Activated T-helper 2 cell treated with anti-CD3 and anti-CD28 coated beads, Interferon-gamma antibody, Interleukin-2, Interleukin-4, amounts not matched to agents 10 μg/mL and 5 μg/mL and 100 μg/mL, durations not matched to agents 14 hours and 24 hours and 36 hours (primary cell): ENCODE measurements around the gene NKAIN1. TPM values are rescaled to one million over a fixed set of nuclear protein-coding genes. Genes with fewer than 3 reads are reported as not detected.
"Not testable (repeated sequence)": the region's sequence is repeated elsewhere in the genome, so short reads cannot be mapped to it uniquely, and the experiment has no call there.

Experiments used
- DNase-seq: peaks from one replicate; pipeline ENCODE4 v3.0.0; 2021; ENCODE audit warnings: low spot score
- H3K27ac Mint-ChIP-seq: one replicate; pipeline ENCODE4 v1.8.0; 2021; ENCODE audit warnings: mixed read lengths
- H3K27me3 Mint-ChIP-seq: one replicate; pipeline ENCODE4 v1.8.0; 2021; ENCODE audit warnings: low read depth, mixed read lengths
- H3K36me3 Mint-ChIP-seq: one replicate; pipeline ENCODE4 v1.8.0; 2021; ENCODE audit warnings: low read depth, mixed read lengths
- H3K4me1 Mint-ChIP-seq: one replicate; pipeline ENCODE4 v1.8.0; 2021; ENCODE audit warnings: low read depth, mixed read lengths
- H3K4me3 Mint-ChIP-seq: one replicate; pipeline ENCODE4 v1.8.0; 2021; ENCODE audit warnings: low read depth, mild to moderate bottlenecking, moderate library complexity, mixed read lengths
- H3K9me3 Mint-ChIP-seq: one replicate; pipeline ENCODE4 v1.8.0; 2021; ENCODE audit warnings: mixed read lengths
- intact Hi-C: fragments of 100-400 bp; cut with micrococcal nuclease; formaldehyde crosslinking; loops from one replicate; pipeline ENCODE4 v1.15.1; 2023
- total RNA-seq: library from RNA; stranded (reverse); gene quantifications from 2 replicates; pipeline ENCODE4 v1.2.3, GENCODE V29; 2022

The NKAIN1 gene
- total RNA-seq, result 0.07 TPM in 1 of 2 replicates, not detected in the other

DNA sequence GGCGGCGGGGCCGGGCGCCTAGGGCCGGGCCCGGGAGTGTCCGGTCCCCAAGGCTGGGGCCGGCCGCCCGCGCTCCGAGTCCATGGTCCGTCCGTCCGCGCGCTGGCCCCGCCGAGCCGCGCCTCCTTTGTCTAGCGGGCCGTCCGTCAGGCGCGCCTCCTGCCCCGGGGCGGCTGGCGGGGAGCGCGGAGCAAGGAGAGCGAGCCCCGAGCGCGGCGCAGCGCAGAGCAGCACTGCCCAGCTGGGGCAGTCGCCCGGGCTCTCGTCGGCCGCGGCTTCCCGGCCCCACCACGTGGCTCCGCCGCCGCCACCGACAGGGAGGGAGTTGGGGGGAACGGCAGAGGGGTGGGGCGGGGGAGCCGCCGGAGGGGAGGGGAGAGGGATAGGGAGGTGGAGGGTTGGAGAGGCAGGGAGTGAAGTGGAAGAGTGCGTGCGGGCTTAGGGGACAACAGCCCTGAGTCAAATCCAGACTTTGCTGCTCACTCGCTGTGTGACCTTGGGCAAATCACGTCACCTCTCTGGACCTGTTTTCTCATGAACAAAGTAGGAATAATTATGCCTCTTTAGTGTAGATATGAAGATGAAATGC is at the start of gene NKAIN1:
TSS of gene NKAIN1 (minus strand) at position 235 of the 589 bp plus-strand sequence. CDS start 340 bp downstream, outside the sequence.
- intact Hi-C loops, result no loop called here
- Mint-ChIP-seq H3K27ac (no peak within 1 kb of the TSS), H3K4me1 (peaks cover 11% of the 10 kb centered on the region), H3K4me3 (peak within 1 kb of the TSS; percentile 41), H3K27me3 (peaks cover 57% of the 10 kb centered on the region), H3K9me3 (no peaks in the 10 kb centered on the region), H3K36me3 (no peaks in the 10 kb centered on the region)
- DNase-seq, result no peak

DNA sequence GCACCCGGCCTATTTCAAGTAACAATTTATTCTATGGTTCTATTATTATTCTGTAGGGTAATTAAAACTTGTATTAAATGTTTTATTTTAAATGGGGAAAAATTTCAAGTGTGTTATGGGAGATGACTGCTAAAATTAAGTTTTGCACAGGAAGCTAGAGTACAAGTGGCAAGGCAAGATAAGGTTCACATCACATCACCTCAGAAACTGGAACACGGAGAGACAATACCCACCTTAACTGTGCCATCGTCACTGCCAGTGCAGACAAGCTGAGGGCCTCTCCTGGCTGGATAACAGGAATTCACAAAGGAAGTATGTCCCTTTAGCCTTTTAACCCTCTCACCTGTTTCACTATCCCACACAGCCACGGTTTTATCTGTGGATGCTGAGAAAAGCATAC is 49.3 kb upstream of the NKAIN1 start:
- Mint-ChIP-seq H3K4me1 (no peaks in the 10 kb centered on the region), H3K36me3 (peaks cover 77% of the 10 kb centered on the region), H3K4me3 (no peak overlapping the region), H3K9me3 (no peaks in the 10 kb centered on the region), H3K27ac (no peak overlapping the region), H3K27me3 (no peaks in the 10 kb centered on the region)
- no peak for DNase-seq
- intact Hi-C loops, result no loop called here

DNA sequence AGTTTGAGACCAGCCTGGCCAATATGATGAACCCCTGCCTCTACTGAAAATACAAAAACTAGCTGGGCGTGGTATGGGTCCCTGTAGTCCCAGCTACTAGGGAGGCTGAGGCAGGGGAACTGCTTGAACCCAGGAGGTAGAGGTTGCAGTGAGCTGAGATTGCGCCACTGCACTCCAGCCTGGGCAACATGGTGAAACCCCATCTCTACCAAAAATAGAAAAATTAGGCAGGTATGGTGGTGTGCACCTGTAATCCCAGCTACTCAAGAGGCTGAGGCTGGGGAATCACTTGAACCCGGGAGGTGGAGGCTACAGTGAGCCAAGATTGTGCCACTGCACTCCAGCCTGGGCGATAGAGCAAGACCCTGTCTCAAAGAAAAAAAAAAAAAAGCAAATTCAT is 48.1 kb upstream of the NKAIN1 start:
- DNase-seq, H3K27me3 Mint-ChIP-seq, H3K4me3 Mint-ChIP-seq, H3K9me3 Mint-ChIP-seq, H3K27ac Mint-ChIP-seq, H3K4me1 Mint-ChIP-seq, intact Hi-C loops: not testable (repeated sequence)
- peaks cover 76% of the 10 kb centered on the region for H3K36me3 Mint-ChIP-seq

DNA sequence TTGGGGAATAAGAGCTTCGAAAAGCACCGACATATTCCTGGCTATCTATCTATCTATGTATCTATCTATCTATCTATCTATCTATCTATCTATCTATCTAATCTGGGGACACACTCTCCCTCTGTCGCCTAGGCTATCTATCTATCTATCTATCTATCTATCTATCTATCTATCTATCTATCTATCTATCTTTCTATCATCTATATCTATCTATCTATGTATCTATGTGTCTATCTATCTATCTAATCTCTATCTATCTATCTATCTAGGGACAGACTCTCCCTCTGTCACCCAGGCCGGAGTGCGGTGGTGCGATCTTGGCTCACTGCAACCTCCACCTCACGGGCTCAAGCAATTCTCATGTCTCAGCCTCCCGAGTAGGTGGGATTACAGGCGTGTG is 42.7 kb upstream of the NKAIN1 start:
- peaks cover 79% of the 10 kb centered on the region for H3K36me3 Mint-ChIP-seq
- H3K27ac Mint-ChIP-seq, H3K27me3 Mint-ChIP-seq, DNase-seq, H3K9me3 Mint-ChIP-seq, intact Hi-C loops, H3K4me3 Mint-ChIP-seq, H3K4me1 Mint-ChIP-seq: not testable (repeated sequence)

DNA sequence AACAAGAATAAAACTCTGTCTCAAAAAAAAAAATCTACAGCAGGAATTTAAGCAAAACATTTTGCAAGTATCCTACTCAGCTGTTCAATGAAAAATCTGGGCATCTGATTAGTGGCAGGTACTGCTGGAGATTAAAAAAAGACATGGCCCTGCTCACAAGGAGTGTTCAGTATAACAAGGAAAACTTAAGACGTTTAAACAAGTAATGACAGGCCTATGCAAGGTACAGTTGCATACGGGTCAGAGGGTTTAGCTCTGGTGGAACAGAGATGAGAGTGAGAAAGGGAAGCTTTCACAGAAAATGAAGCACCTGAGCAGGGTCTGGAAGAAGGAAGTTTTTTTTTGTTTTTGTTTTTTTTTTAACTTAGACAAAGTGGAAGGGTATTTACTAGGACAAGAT is 33.9 kb upstream of the NKAIN1 start:
- Mint-ChIP-seq H3K9me3 (no peaks in the 10 kb centered on the region), H3K36me3 (peaks cover 66% of the 10 kb centered on the region), H3K4me3 (no peak overlapping the region), H3K27ac (no peak overlapping the region), H3K4me1 (peaks cover 6% of the 10 kb centered on the region), H3K27me3 (no peaks in the 10 kb centered on the region)
- DNase-seq, result no peak
- intact Hi-C loops, result no loop called here

DNA sequence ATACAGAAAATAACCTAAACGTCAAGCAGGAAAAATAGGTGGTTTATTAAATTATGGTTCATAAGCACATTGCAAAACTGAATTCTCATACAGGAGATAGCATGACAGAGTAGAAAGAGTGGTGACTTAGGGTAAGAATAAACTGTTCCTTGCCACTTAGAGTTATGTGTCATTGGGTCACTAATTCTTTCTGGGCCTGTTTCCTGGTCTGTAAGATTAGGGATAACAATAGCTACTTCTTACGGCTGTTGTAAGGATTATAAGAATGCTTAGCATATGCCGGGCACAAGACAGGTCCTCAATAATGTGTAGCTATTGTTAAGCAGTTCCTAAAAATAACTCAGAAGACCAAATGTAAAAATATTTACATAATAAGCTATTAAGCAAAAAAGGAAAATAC is 32.7 kb upstream of the NKAIN1 start:
- no peak for DNase-seq
- Mint-ChIP-seq H3K27ac (no peak overlapping the region), H3K9me3 (no peaks in the 10 kb centered on the region), H3K4me1 (peaks cover 6% of the 10 kb centered on the region), H3K27me3 (no peaks in the 10 kb centered on the region), H3K36me3 (peaks cover 64% of the 10 kb centered on the region), H3K4me3 (no peak overlapping the region)
- intact Hi-C loops, result no loop called here

DNA sequence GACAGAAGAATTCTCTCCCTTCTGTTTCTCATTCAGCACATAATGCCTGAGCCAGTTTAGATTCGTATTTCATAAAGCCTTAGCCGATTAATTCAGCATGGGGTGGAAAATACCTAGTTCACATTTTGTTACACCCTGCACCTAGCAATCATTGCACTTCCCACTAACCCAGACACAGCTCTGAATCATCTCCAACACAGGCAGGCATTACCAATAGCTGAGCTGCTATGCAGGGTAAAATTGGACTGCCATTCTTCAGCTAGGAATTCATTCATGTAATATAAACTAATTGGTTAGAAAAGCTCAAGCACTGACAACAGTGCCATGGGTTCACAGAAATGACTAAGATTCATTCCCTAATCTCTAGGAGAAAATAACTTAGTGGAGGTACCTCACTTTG is 26.9 kb upstream of the NKAIN1 start:
- Mint-ChIP-seq H3K36me3 (peaks cover 62% of the 10 kb centered on the region), H3K9me3 (no peaks in the 10 kb centered on the region), H3K27ac (no peak overlapping the region), H3K4me3 (no peak overlapping the region), H3K27me3 (no peaks in the 10 kb centered on the region), H3K4me1 (no peaks in the 10 kb centered on the region)
- no peak for DNase-seq
- intact Hi-C loops, result no loop called here

DNA sequence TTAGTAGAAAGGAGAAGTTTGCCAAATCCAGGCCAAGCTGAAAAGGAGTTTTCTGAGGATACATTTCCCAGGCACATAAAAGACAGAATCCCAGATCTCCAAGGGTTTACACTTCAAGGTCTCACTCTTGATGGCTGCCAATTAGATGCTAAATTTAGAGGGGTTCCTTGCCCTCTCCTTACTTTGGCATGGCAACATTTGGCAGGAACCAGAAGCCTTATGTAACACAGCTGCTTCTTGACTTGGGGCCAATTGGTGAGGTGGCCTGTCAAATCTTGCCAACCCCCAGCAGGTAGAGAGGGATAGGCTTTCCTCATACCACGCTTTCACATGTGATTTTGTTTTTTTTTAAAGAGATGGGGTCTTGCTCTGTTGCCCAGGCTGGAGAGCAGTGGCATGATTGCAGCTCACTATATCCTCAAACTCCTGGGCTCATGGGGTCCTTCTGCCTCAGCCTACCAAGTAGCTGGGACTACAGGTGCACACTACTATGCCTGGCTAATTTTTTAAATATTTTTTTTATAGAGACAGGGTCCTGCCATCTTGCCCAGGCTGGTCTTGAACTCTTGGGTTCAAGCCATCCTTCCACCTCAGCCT is 25.2 kb upstream of the NKAIN1 start:
- H3K27me3 Mint-ChIP-seq, result no peaks in the 10 kb centered on the region
- no peak overlapping the region for H3K4me3 Mint-ChIP-seq
- H3K9me3 Mint-ChIP-seq, result no peaks in the 10 kb centered on the region
- no peak for DNase-seq
- H3K36me3 Mint-ChIP-seq, result peaks cover 58% of the 10 kb centered on the region
- no peaks in the 10 kb centered on the region for H3K4me1 Mint-ChIP-seq
- intact Hi-C loops, result no loop called here
- no peak overlapping the region for H3K27ac Mint-ChIP-seq

DNA sequence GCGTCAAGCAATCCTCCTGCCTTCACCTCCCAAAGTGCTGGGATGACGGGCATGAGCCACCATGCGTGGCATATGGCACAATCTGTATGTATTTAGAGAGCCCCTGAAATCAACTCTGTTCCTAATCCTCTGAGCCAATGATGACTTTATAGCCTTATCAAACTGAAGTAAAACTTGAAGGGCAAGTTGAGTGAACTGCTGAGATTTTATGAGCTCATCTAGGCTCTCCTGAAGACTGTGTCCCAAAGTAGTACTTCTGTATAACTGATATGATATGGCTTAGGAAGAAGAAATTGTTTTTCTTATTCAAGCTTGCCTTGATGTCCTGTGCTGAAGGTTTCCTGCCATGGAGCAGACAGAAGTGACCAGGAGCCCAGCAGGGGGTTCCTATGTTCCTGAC is 23.7 kb upstream of the NKAIN1 start:
- Mint-ChIP-seq H3K9me3 (no peaks in the 10 kb centered on the region), H3K27me3 (no peaks in the 10 kb centered on the region), H3K4me3 (no peak overlapping the region), H3K4me1 (no peaks in the 10 kb centered on the region), H3K36me3 (peaks cover 59% of the 10 kb centered on the region), H3K27ac (no peak overlapping the region)
- no peak for DNase-seq
- intact Hi-C loops, result no loop called here

DNA sequence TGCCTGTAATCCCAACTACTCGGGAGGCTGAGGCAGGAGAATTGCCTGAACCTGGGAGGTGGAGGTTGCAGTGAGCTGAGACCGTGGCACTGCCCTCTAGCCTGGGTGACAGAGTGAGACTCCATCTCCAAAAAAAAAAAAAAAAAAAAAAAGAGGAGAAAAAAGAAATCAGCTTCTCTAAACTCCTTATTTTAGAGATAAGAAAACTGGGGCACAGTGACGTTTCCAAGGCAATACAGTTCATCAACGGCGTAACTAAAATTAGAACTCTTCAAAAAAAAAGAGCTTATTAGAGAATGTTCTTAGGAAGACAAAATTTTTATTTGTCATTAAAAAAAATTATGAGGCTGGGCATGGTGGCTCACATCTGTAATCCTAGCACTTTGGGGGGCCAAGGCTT is 22.7 kb upstream of the NKAIN1 start:
- H3K4me1 Mint-ChIP-seq, H3K27me3 Mint-ChIP-seq, H3K27ac Mint-ChIP-seq, H3K4me3 Mint-ChIP-seq, H3K9me3 Mint-ChIP-seq, DNase-seq, intact Hi-C loops: not testable (repeated sequence)
- H3K36me3 Mint-ChIP-seq, result peaks cover 59% of the 10 kb centered on the region

DNA sequence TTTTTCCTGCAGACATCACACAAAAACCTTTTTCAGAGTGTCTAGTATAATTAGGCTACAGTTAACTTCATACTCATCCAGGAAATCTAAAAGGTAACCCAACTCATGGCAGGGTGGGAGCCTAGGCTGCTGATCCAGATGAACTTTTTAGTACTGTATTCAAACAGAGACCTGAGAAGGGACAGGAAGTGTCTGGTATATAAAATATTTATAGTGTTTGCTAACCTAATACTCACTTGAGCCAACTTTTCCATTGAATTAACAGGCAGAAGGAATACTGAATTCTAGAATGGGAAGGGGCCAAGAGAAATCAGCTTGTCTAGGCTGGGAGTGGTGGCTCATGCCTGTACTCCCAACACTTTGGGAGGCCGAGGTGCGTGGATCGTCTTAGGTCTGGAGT is 22.2 kb upstream of the NKAIN1 start:
- H3K27ac Mint-ChIP-seq, result no peak overlapping the region
- H3K9me3 Mint-ChIP-seq, result no peaks in the 10 kb centered on the region
- H3K4me1 Mint-ChIP-seq, result no peaks in the 10 kb centered on the region
- no peaks in the 10 kb centered on the region for H3K27me3 Mint-ChIP-seq
- H3K36me3 Mint-ChIP-seq, result peaks cover 59% of the 10 kb centered on the region
- H3K4me3 Mint-ChIP-seq, result no peak overlapping the region
- intact Hi-C loops, result no loop called here
- DNase-seq, result no peak

DNA sequence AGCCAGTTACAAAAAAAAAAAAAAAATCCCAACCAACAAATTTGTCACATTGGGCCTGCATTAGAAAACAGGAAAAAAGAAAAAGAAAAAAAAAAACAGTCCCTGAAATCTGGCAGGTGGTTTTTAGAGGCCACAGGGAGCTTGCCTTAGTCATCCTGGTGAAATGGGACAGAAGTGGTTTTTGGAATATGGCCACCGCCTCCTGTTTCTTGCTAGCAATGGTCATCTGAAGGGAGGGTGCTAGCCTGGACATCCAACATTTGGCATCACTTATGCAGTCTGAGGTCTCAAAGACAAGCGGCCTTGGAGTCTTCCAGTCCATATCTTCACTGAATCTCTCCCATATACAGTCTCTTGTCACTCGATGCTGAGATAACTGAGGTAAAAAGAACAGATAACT is 20.1 kb upstream of the NKAIN1 start:
- Mint-ChIP-seq H3K4me3 (no peak overlapping the region), H3K36me3 (peaks cover 42% of the 10 kb centered on the region), H3K27ac (no peak overlapping the region), H3K9me3 (no peaks in the 10 kb centered on the region), H3K4me1 (no peaks in the 10 kb centered on the region), H3K27me3 (no peaks in the 10 kb centered on the region)
- intact Hi-C loops, result no loop called here
- no peak for DNase-seq

DNA sequence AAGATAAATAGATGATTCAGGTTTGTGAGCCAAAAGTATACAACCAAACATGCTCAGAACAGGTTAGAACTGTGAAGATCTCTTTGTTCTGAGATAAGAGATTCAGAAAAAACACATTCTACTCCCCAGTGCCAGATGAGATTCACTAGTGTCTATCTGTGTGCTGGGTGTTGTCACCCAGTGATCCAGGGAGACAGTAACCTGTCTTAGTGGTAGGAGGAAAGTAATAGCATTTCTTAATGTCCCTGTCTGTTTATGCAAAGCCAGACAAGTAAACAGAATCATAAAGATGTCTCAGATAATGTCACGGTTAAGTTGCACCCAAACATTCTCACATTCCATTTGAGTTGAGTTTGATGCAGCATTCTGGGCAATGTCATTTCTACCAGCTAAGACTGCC is 18.9 kb upstream of the NKAIN1 start:
- no peaks in the 10 kb centered on the region for H3K9me3 Mint-ChIP-seq
- H3K4me1 Mint-ChIP-seq, result no peaks in the 10 kb centered on the region
- intact Hi-C loops, result no loop called here
- peaks cover 34% of the 10 kb centered on the region for H3K36me3 Mint-ChIP-seq
- H3K4me3 Mint-ChIP-seq, result no peak overlapping the region
- no peak for DNase-seq
- H3K27ac Mint-ChIP-seq, result no peak overlapping the region
- no peaks in the 10 kb centered on the region for H3K27me3 Mint-ChIP-seq

DNA sequence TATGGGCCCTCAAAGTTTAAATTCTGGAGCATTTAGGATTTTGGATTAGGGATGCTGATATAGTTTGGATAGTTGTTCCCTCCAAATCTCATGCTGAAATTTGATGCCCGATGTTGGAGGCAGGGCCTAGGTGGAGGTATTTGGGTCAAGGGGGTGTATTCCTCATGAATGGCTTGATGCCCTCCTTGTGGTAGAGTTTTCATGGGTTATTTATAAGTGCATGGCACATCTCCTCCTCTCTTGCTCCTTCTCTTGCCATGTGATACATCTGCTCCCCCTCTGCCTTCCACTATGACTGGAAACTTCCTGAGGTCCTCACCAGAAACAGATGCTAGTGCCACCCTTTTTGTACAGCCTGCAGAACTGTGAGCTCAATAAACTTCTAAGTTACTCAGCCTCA is 17.5 kb upstream of the NKAIN1 start:
- no peak for DNase-seq
- no peak overlapping the region for H3K4me3 Mint-ChIP-seq
- no peak overlapping the region for H3K27ac Mint-ChIP-seq
- no peaks in the 10 kb centered on the region for H3K4me1 Mint-ChIP-seq
- peaks cover 34% of the 10 kb centered on the region for H3K36me3 Mint-ChIP-seq
- H3K9me3 Mint-ChIP-seq, result no peaks in the 10 kb centered on the region
- intact Hi-C loops, result no loop called here
- H3K27me3 Mint-ChIP-seq, result no peaks in the 10 kb centered on the region
